K562 (cell line): ENCODE measurements around the gene IRF1. TPM values are rescaled to one million over a fixed set of nuclear protein-coding genes. Genes with fewer than 3 reads are reported as not detected.

Experiments used
- CTCF ChIP-seq, 3 experiments: IDR thresholded peaks in 2 of 3; conservative IDR thresholded peaks in 1 of 3; 2 replicates each; pipeline ENCODE4 v1.5.1; 2011 to 2012; ENCODE audit warnings: low read length in 3 of 3, mild to moderate bottlenecking in 3 of 3, control low read depth in 2 of 3, improper control_type of control experiment in 1 of 3, inconsistent platforms in 1 of 3, low read depth in 1 of 3, mixed read lengths in 1 of 3, moderate library complexity in 1 of 3; ENCODE audit not compliant: insufficient read depth in 2 of 3
- FOS ChIP-seq: IDR thresholded peaks from 3 replicates; pipeline ENCODE4 v1.6.1; 2011; ENCODE audit not compliant: insufficient read length; ENCODE audit errors: extremely low read depth
- NCOA2 ChIP-seq, 2 experiments: fragments of 450-650 bp; IDR thresholded peaks; 2 replicates each; pipeline ENCODE4 v1.6.1; 2018; ENCODE audit warnings: mild to moderate bottlenecking in 2 of 2, moderate library complexity in 1 of 2; ENCODE audit not compliant: partially characterized antibody in 2 of 2
- NUFIP1 ChIP-seq: fragments of 450-650 bp; IDR thresholded peaks from 2 replicates; pipeline ENCODE4 v1.6.1; 2018; ENCODE audit not compliant: partially characterized antibody
- PTRF ChIP-seq: fragments of 450-650 bp; IDR thresholded peaks from 2 replicates; pipeline ENCODE4 v1.6.1; 2016; ENCODE audit warnings: mild to moderate bottlenecking, missing genetic modification characterization, missing compliant biosample characterization
- RBBP5 ChIP-seq: fragments of 200-600 bp; sonication (generic); IDR thresholded peaks from 2 replicates; pipeline ENCODE4 v1.6.1; 2012; ENCODE audit warnings: borderline replicate concordance, mild to moderate bottlenecking, low read length, control low read depth, inconsistent platforms; ENCODE audit not compliant: insufficient read depth, poor library complexity, severe bottlenecking
- SMAD3 ChIP-seq: fragments of 450-650 bp; formaldehyde crosslinking; conservative IDR thresholded peaks from 2 replicates; pipeline ENCODE4 v1.4.0; 2020; ENCODE audit warnings: mild to moderate bottlenecking
- SMAD4 ChIP-seq: fragments of 250-450 bp; sonication (Bioruptor Pico); conservative IDR thresholded peaks from 2 replicates; pipeline ENCODE4 v1.8.0; 2021; ENCODE audit warnings: inconsistent platforms, mild to moderate bottlenecking, moderate library complexity
- SRF ChIP-seq, 2 experiments: fragments of 250-450, 450-650 bp in 1 of 2; sonication (Bioruptor Pico) in 1 of 2; sonication (generic) in 1 of 2; formaldehyde crosslinking; IDR thresholded peaks; 2 replicates each; pipeline versions ENCODE4 v1.5.0 to v1.5.1; 2020 to 2022; ENCODE audit warnings: mild to moderate bottlenecking in 1 of 2, missing genetic modification reagents in 1 of 2
- TOE1 ChIP-seq, 2 experiments: fragments of 450-650 bp in 1 of 2; sonication (generic) in 1 of 2; formaldehyde crosslinking in 1 of 2; IDR thresholded peaks; 2 replicates each; pipeline versions ENCODE4 v1.7.1 to v1.8.0; 2016 to 2022; ENCODE audit warnings: borderline replicate concordance in 2 of 2, mild to moderate bottlenecking in 2 of 2, antibody characterized with exemption in 1 of 2, inconsistent platforms in 1 of 2, low read depth in 1 of 2, missing genetic modification reagents in 1 of 2, moderate library complexity in 1 of 2
- TRIM25 ChIP-seq: fragments of 450-650 bp; IDR thresholded peaks from 2 replicates; pipeline ENCODE4 v1.7.0; 2016; ENCODE audit warnings: borderline replicate concordance
- USF1 ChIP-seq: sonication (generic); formaldehyde crosslinking; IDR thresholded peaks from 2 replicates; pipeline ENCODE4 v1.9.0; 2022; ENCODE audit warnings: mild to moderate bottlenecking, missing genetic modification reagents
- ZBTB17 ChIP-seq: fragments of 450-650 bp; formaldehyde crosslinking; IDR thresholded peaks from 2 replicates; pipeline ENCODE4 v1.4.0; 2020; ENCODE audit warnings: mild to moderate bottlenecking
- ZFPM2 ChIP-seq: fragments of 250-450 bp; sonication (Bioruptor Pico); IDR thresholded peaks from 2 replicates; pipeline ENCODE4 v1.5.1; 2022; ENCODE audit warnings: mild to moderate bottlenecking
- ZNF639 ChIP-seq, 2 experiments: fragments of 200-800 bp in 1 of 2; sonication (Bioruptor generic) in 1 of 2; sonication (generic) in 1 of 2; formaldehyde crosslinking in 1 of 2; IDR thresholded peaks in 1 of 2; conservative IDR thresholded peaks in 1 of 2; 2 replicates each; pipeline versions ENCODE4 v1.5.0 to v1.6.1; 2016 to 2020; ENCODE audit warnings: missing compliant biosample characterization in 1 of 2, missing genetic modification characterization in 1 of 2, missing genetic modification reagents in 1 of 2
- ZNF740 ChIP-seq, 3 experiments: fragments of 200-800 bp in 1 of 3; sonication (Bioruptor generic) in 1 of 3; sonication (generic) in 1 of 3; formaldehyde crosslinking in 1 of 3; IDR thresholded peaks; 2 replicates each; pipeline versions ENCODE4 v1.6.1 to v1.8.0; 2016 to 2022; ENCODE audit warnings: mild to moderate bottlenecking in 2 of 3, missing compliant biosample characterization in 2 of 3, missing genetic modification characterization in 2 of 3, missing genetic modification reagents in 1 of 3
- polyA plus RNA-seq, 8 experiments: library from polyadenylated mRNA; depleted of rRNA in 4 of 8; stranded (reverse) in 5 of 8; unstranded in 3 of 8; fragments of >200 nt; fragmentation: Nextera tagmentation in 2 of 8; fragmentation: Illumina TruSeq in 1 of 8; extraction: Ambion mirVana in 2 of 8; extraction: Trizol in 1 of 8; gene quantifications; 2 replicates each; pipeline versions ENCODE4 v1.2.1 to v1.2.3, GENCODE V29; 2011 to 2014; ENCODE audit warnings: inconsistent platforms in 1 of 8, missing spikeins in 1 of 8
- total RNA-seq, 7 experiments: library from RNA; depleted of rRNA in 6 of 7; stranded (reverse); fragments of >200 nt in 6 of 7; fragmentation: Illumina TruSeq in 2 of 7; extraction: Trizol in 2 of 7; gene quantifications; 2 replicates each; pipeline versions ENCODE4 v1.2.1 to v1.2.3, GENCODE V29; 2011 to 2021; ENCODE audit warnings: low replicate concordance in 1 of 7

The IRF1 gene
- total and polyA plus RNA-seq, 9 of the 15 experiments (the other 6 are each of a cell fraction or from before 2014, with no cell fraction given) = 1.1 to 12.3 (median 5.9) TPM

GRCh38 chr5:132459031-132459982 lies 31.3 kb downstream of the IRF1 start (continued):
- TF ChIP-seq CTCF (IDR thresholded peaks at IDR 0.05 in 2 of 3, conservative IDR thresholded peaks at IDR 0.05 in 1 of 3; ENCODE audit: insufficient read depth in 2 of 3, low read depth in 1 of 3, low read length in 3 of 3) (no peak), TRIM25 (no peak), NUFIP1 (no peak), SMAD3 (CRISPR knock-in tag) (peak; percentile 6; the same call in 1 of the 2 replicates), ZFPM2 (CRISPR knock-in tag) (0 out of 2 replicates have a peak, but pooled peaks have one; percentile 40), PTRF (tag) (peak; percentile 76), ZNF639 (CRISPR knock-in tag; conservative IDR thresholded peaks at IDR 0.05 in 1 of 2, IDR thresholded peaks at IDR 0.05 in 1 of 2) (no peak), SMAD4 (CRISPR knock-in tag) (peak; percentile 100), NCOA2 (IDR thresholded peaks at IDR 0.05; ENCODE audit: partially characterized antibody in 2 of 2) (no peak), FOS (no peak), SRF (CRISPR knock-in tag; IDR thresholded peaks at IDR 0.05) (no peak; a peak in 1 of 4 replicates), ZBTB17 (CRISPR knock-in tag) (peak; percentile 67), RBBP5 (peak; percentile 13), TOE1 (IDR thresholded peaks at IDR 0.05; ENCODE audit: borderline replicate concordance) (no peak), TOE1 (CRISPR knock-in tag; IDR thresholded peaks at IDR 0.05; ENCODE audit: borderline replicate concordance, low read depth) (0 out of 2 replicates have a peak, but pooled peaks have one; percentile 48), ZNF740 (CRISPR knock-in tag; IDR thresholded peaks at IDR 0.05) (peak; percentile 75), ZNF740 (tag; IDR thresholded peaks at IDR 0.05) (peak; percentile 75 to 89), USF1 (peak; percentile 50; the same call in 1 of the 2 replicates)
